Measurements from ENCODE around the gene SLC31A2.

GRCh38 chr9:113129466-113129865, 21.3 kb upstream of the SLC31A2 start:
- no peak for TF ChIP-seq CTCF (IDR thresholded peaks at IDR 0.05)
- TF ChIP-seq EZH2 (IDR thresholded peaks at IDR 0.05; ENCODE audit: borderline replicate concordance, insufficient read depth, low read depth, low read length, poor library complexity, severe bottlenecking): no peak
